GM15510 (cell line): ENCODE data around the gene CAMK2B.

Experiments used
- POLR2A ChIP-seq: IDR thresholded peaks from 3 replicates; pipeline ENCODE4 v1.6.1; 2011; ENCODE audit warnings: borderline replicate concordance; ENCODE audit not compliant: insufficient read length; ENCODE audit errors: extremely low read depth

The CAMK2B gene

GRCh38 chr7:44325201-44325671, at the start of gene CAMK2B:
Gene CAMK2B (minus strand): TSS chr7:44325594. CDS start chr7:44325421, 173 bp downstream.
- TF ChIP-seq POLR2A = no peak

GRCh38 chr7:44374007-44374763, 48.8 kb upstream of the CAMK2B start:
- no peak for TF ChIP-seq POLR2A

DNA sequence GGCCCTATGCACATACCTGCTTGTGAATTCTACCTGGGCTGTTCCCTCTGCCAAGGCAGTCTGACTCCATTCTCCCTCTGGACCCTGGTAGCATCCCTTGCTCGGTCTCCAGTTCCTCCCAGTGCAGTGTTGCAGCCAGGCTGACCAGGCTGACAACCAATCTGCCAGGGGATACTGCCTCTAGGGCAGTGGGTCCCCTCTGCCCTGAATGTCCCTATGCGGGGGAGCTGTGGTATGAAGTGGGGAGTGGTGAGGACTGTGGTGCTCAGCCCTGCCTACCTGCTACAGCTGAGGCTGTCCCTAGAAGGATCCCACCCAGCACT, 48.0 kb upstream of the CAMK2B start:
- no peak for TF ChIP-seq POLR2A

DNA sequence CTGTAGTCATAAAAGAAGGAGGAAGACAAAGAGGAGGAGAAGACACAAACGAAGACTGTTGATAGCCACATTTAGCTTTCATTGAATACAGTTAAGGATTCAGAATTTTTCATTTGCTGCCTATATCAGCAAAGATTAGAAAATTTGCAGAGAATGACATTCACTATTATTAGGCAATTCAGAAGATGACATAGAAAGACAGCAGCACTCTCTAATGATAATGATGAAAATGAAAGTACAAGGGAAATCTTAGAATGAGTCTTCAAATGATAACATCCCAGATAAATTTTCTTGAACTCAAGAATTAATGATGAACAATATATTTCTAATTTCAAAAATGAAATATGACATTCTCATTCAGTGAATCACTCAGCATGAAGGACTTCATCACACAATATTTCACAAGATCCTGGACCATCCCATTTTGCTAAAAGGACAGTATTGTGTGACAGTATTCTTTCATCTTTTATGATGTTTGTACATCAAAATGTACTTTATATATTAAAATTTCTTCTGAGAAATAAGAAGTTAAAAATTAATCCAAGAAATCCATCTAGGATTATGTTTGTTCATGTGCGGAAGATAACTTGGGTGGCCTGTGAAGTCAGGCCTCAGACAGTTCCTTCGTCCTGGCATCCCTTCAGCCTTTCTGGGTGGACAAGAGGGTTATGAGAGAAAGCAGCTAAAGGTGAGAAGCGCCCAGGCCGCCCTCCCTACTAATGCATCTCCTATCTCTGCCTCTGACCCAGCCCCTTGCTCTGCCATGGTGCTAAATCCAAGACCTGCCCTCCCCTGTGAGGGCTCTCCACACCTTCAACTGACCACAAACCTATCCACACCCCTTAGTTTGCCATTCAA, 47.4 kb upstream of the CAMK2B start:
- no peak for TF ChIP-seq POLR2A

GRCh38 chr7:44368885-44369284, 43.5 kb upstream of the CAMK2B start:
- TF ChIP-seq POLR2A = no peak

DNA sequence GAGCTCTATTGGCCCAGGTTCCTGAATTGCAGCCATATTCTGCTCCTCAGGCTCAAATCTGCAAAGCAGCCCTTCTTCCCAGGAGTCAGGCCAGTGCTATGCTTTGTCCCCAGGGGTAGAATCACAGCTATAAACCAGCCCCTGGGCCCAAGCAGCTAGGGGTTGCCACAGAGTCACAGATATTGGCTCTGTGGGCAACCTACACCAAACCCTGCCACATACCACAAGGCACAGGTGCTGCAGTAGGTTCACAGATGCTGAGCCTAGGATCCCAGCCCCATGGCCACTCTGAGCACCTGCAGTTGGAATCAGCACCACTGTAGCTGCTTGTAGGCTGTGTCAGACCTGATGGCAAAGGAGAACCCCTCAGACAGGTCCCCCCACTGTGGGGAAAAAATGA, 43.1 kb upstream of the CAMK2B start:
- no peak for TF ChIP-seq POLR2A

- TF ChIP-seq POLR2A = no peak
Measured at GRCh38 chr7:44367475-44368043, 42.2 kb upstream of the CAMK2B start.

DNA sequence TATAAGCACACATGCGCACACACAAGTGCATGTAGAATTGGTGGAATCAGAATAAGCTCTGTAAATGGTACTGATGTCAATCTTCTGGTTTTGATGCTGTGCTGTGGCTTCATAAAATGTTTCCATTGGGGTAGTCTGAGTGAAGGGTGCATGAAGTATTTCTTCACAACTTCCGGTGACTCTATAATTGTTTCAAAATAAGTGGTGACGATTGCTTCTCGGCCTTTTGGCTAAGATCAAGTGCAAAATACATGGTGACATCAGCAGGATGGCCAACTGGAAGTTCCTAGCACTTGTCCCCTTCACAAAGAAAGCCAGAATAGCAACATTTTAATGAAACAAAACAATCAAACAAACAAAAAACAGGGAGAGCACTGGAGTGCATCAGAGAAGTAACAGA, 41.6 kb upstream of the CAMK2B start:
- TF ChIP-seq POLR2A = no peak

GRCh38 chr7:44353668-44354067, 28.3 kb upstream of the CAMK2B start:
- TF ChIP-seq POLR2A = no peak

- TF ChIP-seq POLR2A = no peak
Measured at GRCh38 chr7:44348851-44349781, 23.7 kb upstream of the CAMK2B start.

GRCh38 chr7:44348300-44348699, 22.9 kb upstream of the CAMK2B start:
- TF ChIP-seq POLR2A = no peak

- TF ChIP-seq POLR2A = no peak
Measured at GRCh38 chr7:44347546-44348114, 22.2 kb upstream of the CAMK2B start.

DNA sequence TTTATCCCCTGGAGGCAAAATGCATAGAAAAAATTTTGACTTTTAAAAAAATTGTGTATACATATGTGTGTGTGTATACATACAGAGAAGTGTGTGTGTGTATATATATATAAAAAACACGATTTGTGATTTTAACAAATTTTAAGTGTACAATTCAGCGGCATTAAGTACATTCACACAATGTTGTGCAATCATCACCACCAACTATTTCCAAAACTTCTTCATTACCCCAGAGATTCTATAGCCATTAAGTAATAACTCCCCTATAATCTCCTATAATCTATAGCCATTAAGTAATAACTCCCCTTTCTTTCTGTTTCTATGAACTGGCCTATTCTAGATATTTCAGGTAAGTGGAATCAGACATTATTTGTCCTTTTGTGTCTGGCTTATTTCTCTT, 20.7 kb upstream of the CAMK2B start:
- TF ChIP-seq POLR2A = no peak

DNA sequence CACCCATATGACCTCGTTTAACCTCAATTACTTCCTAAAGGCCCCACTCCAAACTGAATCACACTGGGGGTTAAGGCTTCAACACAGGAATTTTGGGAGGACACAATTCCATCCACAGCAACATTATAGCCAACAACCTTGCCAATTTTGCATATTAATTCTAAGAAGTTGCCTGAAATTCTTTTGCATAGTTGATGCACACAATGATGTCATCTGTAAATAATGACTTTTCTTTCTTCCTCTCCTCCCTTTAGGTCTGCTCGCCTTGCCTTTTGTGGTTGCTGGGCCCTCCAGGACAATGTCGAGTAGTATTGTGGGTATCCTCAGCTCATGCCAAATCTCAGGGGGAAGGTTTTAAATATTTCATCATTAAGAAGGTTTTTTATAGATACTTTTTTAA, 16.0 kb upstream of the CAMK2B start:
- TF ChIP-seq POLR2A = no peak
